GM21717 (cell line): ENCODE data around the gene FBXW7.
A peak's percentile ranks its signal among the peaks of the same experiment; 100 is the strongest.

ENCODE experiments used
- ATAC-seq: cut with Tn5 transposase; IDR thresholded peaks from one replicate; pipeline ENCODE4 v1.9.1; 2021; ENCODE audit warnings: mild to moderate bottlenecking, moderate library complexity; ENCODE audit not compliant: unreplicated experiment

Gene FBXW7

GRCh38 chr4:152346526-152346925, 189.4 kb downstream of the FBXW7 start:
- ATAC-seq: no peak

GRCh38 chr4:152344001-152344400, 191.9 kb downstream of the FBXW7 start:
- no peak for ATAC-seq

- no peak for ATAC-seq
Observed at GRCh38 chr4:152342293-152342692, 193.6 kb downstream of the FBXW7 start.

- no peak for ATAC-seq
Observed at GRCh38 chr4:152340818-152341217, 195.1 kb downstream of the FBXW7 start.

GRCh38 chr4:152339576-152339975, 196.3 kb downstream of the FBXW7 start:
- ATAC-seq: no peak

GRCh38 chr4:152334931-152335330, 201.0 kb downstream of the FBXW7 start:
- ATAC-seq: no peak

GRCh38 chr4:152331042-152331441, 204.8 kb downstream of the FBXW7 start:
- no peak for ATAC-seq

- no peak for ATAC-seq
Observed at GRCh38 chr4:152328582-152328981, 207.3 kb downstream of the FBXW7 start.

- ATAC-seq: no peak
Observed at GRCh38 chr4:152327606-152328453, 208.1 kb downstream of the FBXW7 start.

- ATAC-seq: no peak
Observed at GRCh38 chr4:152325831-152326230, 210.1 kb downstream of the FBXW7 start.

- no peak for ATAC-seq
Observed at GRCh38 chr4:152323221-152323620, 212.7 kb downstream of the FBXW7 start.

GRCh38 chr4:152322656-152323055, 213.2 kb downstream of the FBXW7 start:
- ATAC-seq: no peak

- ATAC-seq: no peak
Observed at GRCh38 chr4:152321923-152322322, 214.0 kb downstream of the FBXW7 start.

GRCh38 chr4:152321398-152321797, 214.5 kb downstream of the FBXW7 start:
- ATAC-seq: no peak

- no peak for ATAC-seq
Observed at GRCh38 chr4:152316969-152317368, 218.9 kb downstream of the FBXW7 start.

- no peak for ATAC-seq
Observed at GRCh38 chr4:152310257-152310656, 225.6 kb downstream of the FBXW7 start.

- no peak for ATAC-seq
Observed at GRCh38 chr4:152309418-152309817, 226.5 kb downstream of the FBXW7 start.

GRCh38 chr4:152308951-152309350, 226.9 kb downstream of the FBXW7 start:
- no peak for ATAC-seq

GRCh38 chr4:152307669-152308068, 228.2 kb downstream of the FBXW7 start:
- ATAC-seq: no peak

GRCh38 chr4:152306541-152306940, 229.4 kb downstream of the FBXW7 start:
- no peak for ATAC-seq

GRCh38 chr4:152304220-152304619, 231.7 kb downstream of the FBXW7 start:
- ATAC-seq: peak; percentile 92

- no peak for ATAC-seq
Observed at GRCh38 chr4:152301381-152301780, 234.5 kb downstream of the FBXW7 start.

GRCh38 chr4:152299553-152299952, 236.3 kb downstream of the FBXW7 start:
- no peak for ATAC-seq
